GM23338 (cell line): Measurements from ENCODE around the gene HSPH1. TPM values are rescaled to one million over a fixed set of nuclear protein-coding genes. Genes with fewer than 3 reads are reported as not detected.

Experiments used
- ATAC-seq: fragments of 200-7000 bp; cut with Tn5 transposase; 3 replicates; pipeline ENCODE4 v1.9.1; 2020
- DNase-seq: peaks from one replicate; pipeline ENCODE4 v3.0.0-alpha.2; 2015; ENCODE audit warnings: low spot score
- H2AFZ ChIP-seq: fragments of 200-600 bp; sonication (generic); 2 replicates; pipeline ENCODE4 v1.8.0; 2016; ENCODE audit warnings: antibody characterized with exemption, mild to moderate bottlenecking, moderate library complexity
- H3F3A ChIP-seq: fragments of 200-600 bp; sonication (generic); replicated peaks from 2 replicates; pipeline ENCODE4 v1.8.0; 2017; ENCODE audit warnings: antibody characterized with exemption, mixed run types, low read depth
- H3K27ac ChIP-seq: fragments of 200-600 bp; sonication (generic); 2 replicates; pipeline ENCODE4 v1.6.1; 2016; ENCODE audit warnings: low read depth
- H3K27me3 ChIP-seq: fragments of 200-600 bp; sonication (generic); 2 replicates; pipeline ENCODE4 v1.8.0; 2016; ENCODE audit warnings: mild to moderate bottlenecking, mixed run types, moderate library complexity; ENCODE audit not compliant: insufficient read depth
- H3K36me3 ChIP-seq: fragments of 200-600 bp; sonication (generic); 2 replicates; pipeline ENCODE4 v1.8.0; 2016; ENCODE audit warnings: mild to moderate bottlenecking; ENCODE audit not compliant: insufficient read depth
- H3K4me1 ChIP-seq: fragments of 200-600 bp; sonication (generic); 2 replicates; pipeline ENCODE4 v1.8.0; 2016; ENCODE audit warnings: mild to moderate bottlenecking, moderate library complexity; ENCODE audit not compliant: insufficient read depth
- H3K4me2 ChIP-seq: fragments of 200-600 bp; sonication (generic); 2 replicates; pipeline ENCODE4 v1.7.1; 2017; ENCODE audit warnings: mixed run types
- H3K4me3 ChIP-seq: fragments of 200-600 bp; sonication (generic); 2 replicates; pipeline ENCODE4 v1.6.1; 2016; ENCODE audit warnings: mixed run types
- H3K79me2 ChIP-seq: fragments of 200-600 bp; sonication (generic); replicated peaks from 2 replicates; pipeline ENCODE4 v1.8.0; 2017; ENCODE audit warnings: mild to moderate bottlenecking; ENCODE audit not compliant: insufficient read depth
- H3K9me2 ChIP-seq: fragments of 200-600 bp; sonication (generic); 2 replicates; pipeline ENCODE4 v1.8.0; 2017; ENCODE audit not compliant: insufficient read depth
- H4K20me1 ChIP-seq: fragments of 200-600 bp; sonication (generic); replicated peaks from 2 replicates; pipeline ENCODE4 v1.8.0; 2017; ENCODE audit warnings: mild to moderate bottlenecking; ENCODE audit not compliant: insufficient read depth
- H3K27ac Mint-ChIP-seq: 2 replicates; pipeline ENCODE4 v1.8.0; 2020; ENCODE audit warnings: inconsistent platforms, mild to moderate bottlenecking, moderate library complexity, mixed read lengths
- H3K27me3 Mint-ChIP-seq: 3 replicates; pipeline ENCODE4 v1.8.0; 2022; ENCODE audit warnings: low read depth, mild to moderate bottlenecking, moderate library complexity, mixed read lengths, inconsistent platforms; ENCODE audit not compliant: insufficient read depth, poor library complexity
- H3K36me3 Mint-ChIP-seq: 3 replicates; pipeline ENCODE4 v1.8.0; 2021; ENCODE audit warnings: low read depth, mild to moderate bottlenecking, inconsistent platforms, moderate library complexity, mixed read lengths
- H3K4me1 Mint-ChIP-seq: 3 replicates; pipeline ENCODE4 v1.8.0; 2020; ENCODE audit warnings: mild to moderate bottlenecking, inconsistent platforms, mixed read lengths
- H3K4me3 Mint-ChIP-seq: 3 replicates; pipeline ENCODE4 v1.8.0; 2021; ENCODE audit warnings: moderate library complexity, mild to moderate bottlenecking, inconsistent platforms, mixed read lengths
- H3K9me3 Mint-ChIP-seq: 3 replicates; pipeline ENCODE4 v1.8.0; 2020; ENCODE audit warnings: moderate library complexity, mild to moderate bottlenecking, inconsistent platforms, mixed read lengths
- CTCF ChIP-seq, 2 experiments: fragments of 200-600 bp in 1 of 2; sonication (generic) in 1 of 2; conservative IDR thresholded peaks; 2 replicates each; pipeline versions ENCODE4 v1.5.1 to v1.6.1; 2016 to 2017; ENCODE audit warnings: antibody characterized with exemption in 2 of 2, low read depth in 2 of 2, mild to moderate bottlenecking in 2 of 2, moderate library complexity in 1 of 2
- ETS1 ChIP-seq: IDR thresholded peaks from 2 replicates; pipeline ENCODE4 v1.6.1; 2016; ENCODE audit warnings: antibody characterized with exemption
- EZH2 ChIP-seq: fragments of 200-600 bp; sonication (generic); IDR thresholded peaks from one replicate; pipeline ENCODE4 v1.8.0; 2017; ENCODE audit warnings: antibody characterized with exemption, mild to moderate bottlenecking, low read depth; ENCODE audit not compliant: unreplicated experiment
- EZH2phosphoT487 ChIP-seq: fragments of 200-600 bp; sonication (generic); IDR thresholded peaks from one replicate; pipeline ENCODE4 v1.8.1; 2018; ENCODE audit warnings: antibody characterized with exemption; ENCODE audit not compliant: unreplicated experiment
- NANOG ChIP-seq: IDR thresholded peaks from 2 replicates; pipeline ENCODE4 v1.6.1; 2016; ENCODE audit warnings: antibody characterized with exemption, borderline replicate concordance
- POLR2AphosphoS5 ChIP-seq: IDR thresholded peaks from 2 replicates; pipeline ENCODE4 v1.6.1; 2016; ENCODE audit warnings: antibody characterized with exemption, low read depth
- ZNF114 ChIP-seq: fragments of 250-450 bp; sonication (Bioruptor Pico); IDR thresholded peaks from 2 replicates; pipeline ENCODE4 v1.5.0; 2020; ENCODE audit warnings: mild to moderate bottlenecking, moderate library complexity
- ZNF462 ChIP-seq: fragments of 250-450 bp; sonication (Bioruptor Pico); IDR thresholded peaks from 2 replicates; pipeline ENCODE4 v1.5.0; 2020; ENCODE audit warnings: mild to moderate bottlenecking, moderate library complexity
- polyA plus RNA-seq: library from polyadenylated mRNA; unstranded; fragments of >200 nt; fragmentation: Nextera tagmentation; extraction: Ambion mirVana; gene quantifications from 2 replicates; pipeline ENCODE4 v1.2.1, GENCODE V29; 2016
- total RNA-seq: library from RNA; depleted of rRNA; stranded (reverse); fragments of >200 nt; shearing (Covaris generic); gene quantifications from 2 replicates; pipeline ENCODE4 v1.2.3, GENCODE V29; 2014

The HSPH1 gene
- total and polyA plus RNA-seq, 2 experiments from 2014 or later, result 112 to 147 TPM

GRCh38 chr13:31090961-31091624 is 70.6 kb downstream of the HSPH1 start:
- no peaks in the 10 kb centered on the region for H3K36me3 Mint-ChIP-seq
- H3K4me3 ChIP-seq, result no peak overlapping the region
- no peaks in the 10 kb centered on the region for H3K79me2 ChIP-seq
- ATAC-seq (no peak), DNase-seq (no peak)
- H3K4me2 ChIP-seq, result no peak overlapping the region
- TF ChIP-seq ETS1 (no peak), CTCF (conservative IDR thresholded peaks at IDR 0.05; ENCODE audit: low read depth in 2 of 2) (no peak)
- H3K27ac Mint-ChIP-seq, result peak overlapping the region; percentile 59; the same call in 1 of the 2 replicates
- no peaks in the 10 kb centered on the region; the same call in 1 of the 2 replicates for H3K4me1 ChIP-seq
- H2AFZ ChIP-seq, result peak overlapping the region; percentile 66; the same call in 1 of the 2 replicates
- no peaks in the 10 kb centered on the region for H4K20me1 ChIP-seq
- H3K27ac ChIP-seq, result no peak overlapping the region
- H3K9me3 Mint-ChIP-seq, result no peaks in the 10 kb centered on the region
- H3K27me3 Mint-ChIP-seq, result peaks cover 3% of the 10 kb centered on the region
- H3K4me1 Mint-ChIP-seq, result peaks cover 16% of the 10 kb centered on the region
- H3K4me3 Mint-ChIP-seq, result no peak overlapping the region
- peaks cover 3% of the 10 kb centered on the region; the same call in 1 of the 2 replicates for H3K9me2 ChIP-seq
- H3K36me3 ChIP-seq, result no peaks in the 10 kb centered on the region
- H3K27me3 ChIP-seq, result no peaks in the 10 kb centered on the region
- H3F3A ChIP-seq, result no peaks in the 10 kb centered on the region

GRCh38 chr13:31090096-31090495 is 71.6 kb downstream of the HSPH1 start:
- H3K4me1 Mint-ChIP-seq, result peaks cover 13% of the 10 kb centered on the region; the same call in 2 of the 3 replicates
- no peaks in the 10 kb centered on the region for H3K9me3 Mint-ChIP-seq
- H3K27ac Mint-ChIP-seq, result no peak overlapping the region
- no peak for TF ChIP-seq CTCF (conservative IDR thresholded peaks at IDR 0.05; ENCODE audit: low read depth in 2 of 2)
- TF ChIP-seq ZNF462 (CRISPR knock-in tag), result no peak
- no peak for TF ChIP-seq EZH2
- no peak for TF ChIP-seq NANOG
- no peak for TF ChIP-seq ZNF114 (CRISPR knock-in tag)
- TF ChIP-seq POLR2AphosphoS5, result no peak
- TF ChIP-seq EZH2phosphoT487, result no peak

More at GRCh38 chr13:31090096-31090495, 71.6 kb downstream of the HSPH1 start:
- no peaks in the 10 kb centered on the region for H3F3A ChIP-seq
- no peak overlapping the region for H3K27ac ChIP-seq
- H3K27me3 Mint-ChIP-seq, result no peaks in the 10 kb centered on the region
- H3K36me3 ChIP-seq, result no peaks in the 10 kb centered on the region
- DNase-seq, result no peak
- no peaks in the 10 kb centered on the region for H4K20me1 ChIP-seq
- H3K9me2 ChIP-seq, result peaks cover 3% of the 10 kb centered on the region; the same call in 1 of the 2 replicates
- H3K4me1 ChIP-seq, result no peaks in the 10 kb centered on the region; the same call in 1 of the 2 replicates
- H3K4me3 ChIP-seq, result no peak overlapping the region
- H3K36me3 Mint-ChIP-seq, result no peaks in the 10 kb centered on the region
- no peaks in the 10 kb centered on the region for H3K79me2 ChIP-seq
- H3K4me3 Mint-ChIP-seq, result no peak overlapping the region
- H3K27me3 ChIP-seq, result no peaks in the 10 kb centered on the region
- no peak for ATAC-seq
- H3K4me2 ChIP-seq, result no peak overlapping the region
- no peak overlapping the region for H2AFZ ChIP-seq
